ENCODE results near the gene MRPL11. TPM values are rescaled to one million over a fixed set of nuclear protein-coding genes. Genes with fewer than 3 reads are reported as not detected.
A peak's percentile ranks its signal among the peaks of the same experiment; 100 is the strongest.

The MRPL11 gene
- total and polyA plus RNA-seq, 2 donors (not counting 3 experiments of a cell fraction or from before 2014, with no cell fraction given): 54.9 to 69.1 TPM

DNA sequence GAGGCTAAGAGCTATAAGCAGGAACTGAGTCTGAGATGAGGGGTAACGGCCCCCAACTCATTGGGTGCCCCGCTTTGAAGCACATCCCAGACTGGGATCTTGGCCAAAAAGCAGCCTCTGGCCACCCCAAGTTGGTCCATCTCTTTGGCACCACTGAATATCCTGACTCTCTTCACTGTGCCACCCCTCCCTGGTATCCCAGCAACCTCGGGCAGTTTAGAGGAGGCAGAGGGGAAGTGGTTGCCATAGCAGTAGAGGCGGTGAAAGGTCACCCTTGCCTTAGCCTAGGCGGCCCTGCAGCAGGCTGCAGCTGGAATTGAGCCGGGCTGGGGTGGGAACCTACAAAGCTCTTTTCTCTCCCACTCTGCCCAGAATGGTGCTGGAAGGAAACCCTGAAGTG lies 29.1 kb upstream of the MRPL11 start:
- no peak overlapping the region for H3K27ac ChIP-seq (ENCODE audit: insufficient read depth, low read depth, low read length)
- no peak overlapping the region for H3K9ac ChIP-seq (replicated peaks; ENCODE audit: extremely low read depth, insufficient read depth, low read length)
- CTCF ChIA-PET: interaction anchor here (0.7 to 2.4 kb wide), 2 partner anchors 12 to 349 kb away, joined by 4 to 12 read pairs; partner anchors contain the start of gene DPP3
- no peak overlapping the region for H2AFZ ChIP-seq (ENCODE audit: low read depth, low read length)
- peaks cover 10% of the 10 kb centered on the region for H3K4me1 ChIP-seq (ENCODE audit: control insufficient read depth, extremely low read depth, insufficient read depth, low read length)
- H3K27me3 ChIP-seq (ENCODE audit: control insufficient read depth in 2 of 2, insufficient read depth in 2 of 2, low read length in 2 of 2): peaks cover 0 to 2% of the 10 kb centered on the region in 2 experiments
- peak overlapping the region; percentile 26 for H3K4me2 ChIP-seq (ENCODE audit: insufficient read depth, low read length)
- no peaks in the 10 kb centered on the region for H3K36me3 ChIP-seq (ENCODE audit: control insufficient read depth in 2 of 2, extremely low read depth in 1 of 2, insufficient read depth in 2 of 2, low read length in 2 of 2)
- no TSS peak for BruUV-seq (replicated peaks)
- dilution Hi-C loops (cut with MboI; ENCODE audit: extremely low pct_ligation_motif_present, low sequenced_read_pairs) (no loop called here), intact Hi-C loops (cut with micrococcal nuclease) (loop anchor here (2.0 kb wide), 1 partner anchor 47 kb away; the partner anchor contains the start of gene NPAS4)
- no peak for DNase-seq (ENCODE audit: low read depth, low spot score)
- no peaks in the 10 kb centered on the region for H3K9me3 ChIP-seq (replicated peaks; ENCODE audit: control insufficient read depth, insufficient read depth, low read length)
- no peaks in the 10 kb centered on the region for H4K20me1 ChIP-seq (replicated peaks; ENCODE audit: control insufficient read depth, extremely low read depth, insufficient read depth, low read length)
- H3K79me2 ChIP-seq (ENCODE audit: control insufficient read depth, insufficient read depth, low read length): no peaks in the 10 kb centered on the region
- no peaks in the 10 kb centered on the region for H3K9me1 ChIP-seq (replicated peaks; ENCODE audit: control insufficient read depth, extremely low read depth, insufficient read depth, low read length)
- H3K4me3 ChIP-seq (replicated peaks in 1 of 3; ENCODE audit: insufficient read depth in 1 of 3, low read depth in 1 of 3, low read length in 3 of 3): no peak overlapping the region
- TF ChIP-seq CTCF (IDR thresholded peaks at IDR 0.05; ENCODE audit: extremely low read depth in 1 of 2, insufficient read depth in 1 of 2, low read depth in 1 of 2, low read length in 2 of 2): no peak
- TF ChIP-seq MYC (IDR thresholded peaks at IDR 0.05; ENCODE audit: low read depth, low read length): no peak
- TF ChIP-seq MAX (IDR thresholded peaks at IDR 0.05; ENCODE audit: insufficient read depth, insufficient read length): no peak
- no peak for TF ChIP-seq JUN (IDR thresholded peaks at IDR 0.05; ENCODE audit: borderline replicate concordance, insufficient read depth, insufficient read length, low read depth)
- TF ChIP-seq FOS (IDR thresholded peaks at IDR 0.05; ENCODE audit: borderline replicate concordance, insufficient read depth, low read length): no peak
- TF ChIP-seq GATA2 (IDR thresholded peaks at IDR 0.05; ENCODE audit: insufficient read depth, insufficient read length, low read depth, low read length): no peak
- TF ChIP-seq POLR2A (IDR thresholded peaks at IDR 0.05; ENCODE audit: low read depth, low read length): no peak
- no peak for TF ChIP-seq EZH2 (IDR thresholded peaks at IDR 0.05; ENCODE audit: borderline replicate concordance, low read depth, low read length, severe bottlenecking)
- TF ChIP-seq POLR2AphosphoS5 (IDR thresholded peaks at IDR 0.05; ENCODE audit: insufficient read depth, low read depth, low read length): no peak
- FAIRE-seq: no peak
- POLR2A ChIA-PET: no interaction called here
